SK-N-SH treated with all-trans-retinoic acid at 6 μM for 48 hours (cell line): ENCODE measurements around the gene CUL2.

Experiments
- ATAC-seq: fragments of 200-7000 bp; cut with Tn5 transposase; 3 replicates; pipeline ENCODE4 v1.9.1; 2020; ENCODE audit warnings: mild to moderate bottlenecking, moderate library complexity
- ARNTL ChIP-seq: fragments of 450-650 bp; formaldehyde crosslinking; IDR thresholded peaks from 2 replicates; pipeline ENCODE4 v1.5.0; 2020; ENCODE audit warnings: low read depth, mild to moderate bottlenecking, moderate library complexity, borderline replicate concordance
- BACH2 ChIP-seq: fragments of 250-450 bp; sonication (Bioruptor Pico); IDR thresholded peaks from 2 replicates; pipeline ENCODE4 v1.9.0; 2021; ENCODE audit warnings: mild to moderate bottlenecking, borderline replicate concordance
- CREB5 ChIP-seq: fragments of 250-450 bp; sonication (Bioruptor Pico); IDR thresholded peaks from 2 replicates; pipeline ENCODE4 v1.5.1; 2020; ENCODE audit warnings: low read depth, mild to moderate bottlenecking, moderate library complexity
- CSDC2 ChIP-seq: fragments of 250-450 bp; sonication (Bioruptor Pico); IDR thresholded peaks from 2 replicates; pipeline ENCODE4 v1.5.0; 2020; ENCODE audit warnings: mild to moderate bottlenecking, moderate library complexity
- CSRNP3 ChIP-seq: fragments of 250-450 bp; sonication (Bioruptor Pico); IDR thresholded peaks from 2 replicates; pipeline ENCODE4 v1.5.1; 2021; ENCODE audit warnings: mild to moderate bottlenecking, moderate library complexity
- ESRRG ChIP-seq: fragments of 250-450 bp; sonication (Bioruptor Pico); IDR thresholded peaks from 2 replicates; pipeline ENCODE4 v1.6.1; 2021; ENCODE audit warnings: mild to moderate bottlenecking
- ISL1 ChIP-seq: fragments of 250-450 bp; sonication (Bioruptor Pico); IDR thresholded peaks from 2 replicates; pipeline ENCODE4 v2.1.2; 2022; ENCODE audit warnings: mild to moderate bottlenecking, moderate library complexity
- OSR1 ChIP-seq: fragments of 250-450 bp; sonication (Bioruptor Pico); IDR thresholded peaks from 2 replicates; pipeline ENCODE4 v1.8.0; 2022; ENCODE audit warnings: moderate library complexity, mild to moderate bottlenecking, inconsistent platforms
- PATZ1 ChIP-seq: fragments of 250-450 bp; sonication (Bioruptor Pico); IDR thresholded peaks from 2 replicates; pipeline ENCODE4 v1.8.0; 2020; ENCODE audit warnings: mild to moderate bottlenecking, moderate library complexity, borderline replicate concordance
- POU6F1 ChIP-seq: fragments of 250-450 bp; sonication (Bioruptor Pico); IDR thresholded peaks from 2 replicates; pipeline ENCODE4 v1.8.0; 2021; ENCODE audit warnings: low read depth, mild to moderate bottlenecking, moderate library complexity, borderline replicate concordance
- PPARA ChIP-seq: fragments of 250-450 bp; sonication (Bioruptor Pico); IDR thresholded peaks from 2 replicates; pipeline ENCODE4 v1.5.0; 2020; ENCODE audit warnings: mild to moderate bottlenecking, borderline replicate concordance
- RARB ChIP-seq: fragments of 250-450 bp; sonication (Bioruptor Pico); IDR thresholded peaks from 2 replicates; pipeline ENCODE4 v1.8.0; 2021; ENCODE audit warnings: mild to moderate bottlenecking, moderate library complexity
- SNAI2 ChIP-seq: fragments of 250-450 bp; sonication (Bioruptor Pico); IDR thresholded peaks from 2 replicates; pipeline ENCODE4 v1.5.0; 2020; ENCODE audit warnings: mild to moderate bottlenecking, moderate library complexity
- TOX ChIP-seq: fragments of 250-450 bp; sonication (Bioruptor Pico); IDR thresholded peaks from 2 replicates; pipeline ENCODE4 v1.8.0; 2021; ENCODE audit warnings: mild to moderate bottlenecking, moderate library complexity, borderline replicate concordance
- TSHZ2 ChIP-seq: fragments of 250-450 bp; sonication (Bioruptor Pico); IDR thresholded peaks from 2 replicates; pipeline ENCODE4 v1.5.0; 2020; ENCODE audit warnings: mild to moderate bottlenecking, moderate library complexity
- ZC3H10 ChIP-seq: fragments of 250-450 bp; sonication (Bioruptor Pico); IDR thresholded peaks from 2 replicates; pipeline ENCODE4 v1.5.1; 2021; ENCODE audit warnings: mild to moderate bottlenecking, moderate library complexity
- ZFP3 ChIP-seq: fragments of 250-450 bp; sonication (Bioruptor Pico); IDR thresholded peaks from 2 replicates; pipeline ENCODE4 v1.5.0; 2020; ENCODE audit warnings: mild to moderate bottlenecking, moderate library complexity
- ZFP30 ChIP-seq: fragments of 450-650 bp; formaldehyde crosslinking; IDR thresholded peaks from 2 replicates; pipeline ENCODE4 v1.5.0; 2022; ENCODE audit warnings: mild to moderate bottlenecking, moderate library complexity
- ZNF565 ChIP-seq: fragments of 450-650 bp; formaldehyde crosslinking; conservative IDR thresholded peaks from 2 replicates; pipeline ENCODE4 v1.5.0; 2020; ENCODE audit warnings: low read depth, mild to moderate bottlenecking, moderate library complexity
- ZNF70 ChIP-seq: fragments of 450-650 bp; formaldehyde crosslinking; IDR thresholded peaks from 2 replicates; pipeline ENCODE4 v1.5.0; 2020; ENCODE audit warnings: mild to moderate bottlenecking, moderate library complexity

The CUL2 gene

GRCh38 chr10:35126062-35126529 is 36.0 kb upstream of the CUL2 start:
- no peak for TF ChIP-seq ZNF70 (CRISPR knock-in tag)
- no peak for TF ChIP-seq BACH2
- TF ChIP-seq TSHZ2 (CRISPR knock-in tag) = no peak
- TF ChIP-seq RARB (CRISPR knock-in tag) = no peak
- TF ChIP-seq CREB5 (CRISPR knock-in tag) = no peak
- TF ChIP-seq ZNF565 (CRISPR knock-in tag) = no peak
- no peak for TF ChIP-seq SNAI2 (CRISPR knock-in tag)
- peak; percentile 11; the same call in 2 of the 3 replicates for ATAC-seq

- no peak for ATAC-seq
- TF ChIP-seq TOX (CRISPR knock-in tag) = no peak
- TF ChIP-seq OSR1 (CRISPR knock-in tag) = no peak
- TF ChIP-seq PATZ1 (CRISPR knock-in tag) = no peak
- TF ChIP-seq ZC3H10 (CRISPR knock-in tag) = no peak
- no peak for TF ChIP-seq CSRNP3 (CRISPR knock-in tag)
- no peak for TF ChIP-seq CREB5 (CRISPR knock-in tag)
- no peak for TF ChIP-seq ARNTL
- no peak for TF ChIP-seq PPARA
- TF ChIP-seq POU6F1 (CRISPR knock-in tag) = no peak
- TF ChIP-seq ZNF70 (CRISPR knock-in tag) = no peak
These were observed 34.4 kb upstream of the CUL2 start for GRCh38 chr10:35124540-35124939.

GRCh38 chr10:35119378-35119777 is 29.2 kb upstream of the CUL2 start:
- no peak for ATAC-seq
- TF ChIP-seq TOX (CRISPR knock-in tag) (no peak), CSDC2 (no peak), ZFP30 (CRISPR knock-in tag) (no peak), ISL1 (CRISPR knock-in tag) (no peak), ESRRG (no peak), POU6F1 (CRISPR knock-in tag) (no peak), ZC3H10 (CRISPR knock-in tag) (no peak), ZNF70 (CRISPR knock-in tag) (no peak), ZNF565 (CRISPR knock-in tag) (no peak), ZFP3 (CRISPR knock-in tag) (no peak), CREB5 (CRISPR knock-in tag) (no peak), OSR1 (CRISPR knock-in tag) (no peak), RARB (CRISPR knock-in tag) (no peak), PPARA (no peak), SNAI2 (CRISPR knock-in tag) (no peak), ARNTL (no peak)
